Endothelial cell of umbilical vein (primary cell): Measurements from ENCODE around the gene PTGFRN. TPM values are rescaled to one million over a fixed set of nuclear protein-coding genes. Genes with fewer than 3 reads are reported as not detected.

Source experiments
- BruUV-seq: library from RNA; stranded (reverse); fragments of 400-500 nt; replicated peaks from 2 replicates; lab custom pipeline; 2021; lab: Mats Ljungman, UMichigan
- CTCF ChIA-PET: fragments of 300-600, 350-600 bp; sonication (Branson Sonifier 250); formaldehyde crosslinking; loops from one replicate; lab custom pipeline; 2021; ENCODE audit warnings: antibody characterized with exemption, inconsistent platforms; lab: Charles Lee
- POLR2A ChIA-PET: fragments of 300-600, 350-600 bp; sonication (Branson Sonifier 250); formaldehyde crosslinking; loops from one replicate; lab custom pipeline; 2021; ENCODE audit warnings: antibody characterized with exemption, inconsistent platforms; lab: Charles Lee
- DNase-seq: peaks from one replicate; pipeline ENCODE4 v3.0.0-alpha.2; 2011; ENCODE audit warnings: low read depth, low spot score
- FAIRE-seq: peaks from 2 replicates; lab custom pipeline; 2011; peaks lifted over from hg19 to GRCh38; lab: Jason Lieb, UNC
- H2AFZ ChIP-seq: 2 replicates; pipeline ENCODE4 v1.6.0; 2012; ENCODE audit warnings: low read depth, low read length, control low read depth, inconsistent platforms
- H3K27ac ChIP-seq: 2 replicates; pipeline ENCODE4 v1.5.1; 2011; ENCODE audit warnings: low read depth, mild to moderate bottlenecking, control low read depth, low read length, moderate library complexity; ENCODE audit not compliant: insufficient read depth
- H3K27me3 ChIP-seq, 2 experiments: 2 replicates each; pipeline versions ENCODE4 v1.6.0 to v1.6.1; 2011; ENCODE audit warnings: low read length in 2 of 2, mixed read lengths in 1 of 2; ENCODE audit not compliant: control insufficient read depth in 2 of 2, insufficient read depth in 2 of 2
- H3K36me3 ChIP-seq, 2 experiments: 2 replicates in 1 of 2; 3 replicates in 1 of 2; pipeline ENCODE4 v1.5.1; 2011; ENCODE audit warnings: low read length in 2 of 2, mild to moderate bottlenecking in 1 of 2, moderate library complexity in 1 of 2; ENCODE audit not compliant: control insufficient read depth in 2 of 2, insufficient read depth in 2 of 2; ENCODE audit errors: extremely low read depth in 1 of 2
- H3K4me1 ChIP-seq: 3 replicates; pipeline ENCODE4 v1.5.1; 2011; ENCODE audit warnings: mild to moderate bottlenecking, low read length; ENCODE audit not compliant: control insufficient read depth, insufficient read depth; ENCODE audit errors: extremely low read depth
- H3K4me2 ChIP-seq: 2 replicates; pipeline ENCODE4 v1.6.1; 2011; ENCODE audit warnings: low read length, control low read depth, mixed read lengths; ENCODE audit not compliant: insufficient read depth
- H3K4me3 ChIP-seq, 3 experiments: fragments of 200-600 bp in 1 of 3; sonication (generic), shearing (Covaris generic) in 1 of 3; replicated peaks in 1 of 3; 2 replicates each; pipeline ENCODE4 v1.5.1; 2011 to 2016; ENCODE audit warnings: control low read depth in 3 of 3, low read length in 3 of 3, mild to moderate bottlenecking in 2 of 3, inconsistent platforms in 1 of 3, low read depth in 1 of 3, moderate library complexity in 1 of 3; ENCODE audit not compliant: insufficient read depth in 1 of 3
- H3K79me2 ChIP-seq: 2 replicates; pipeline ENCODE4 v1.6.0; 2012; ENCODE audit warnings: low read length, inconsistent platforms; ENCODE audit not compliant: control insufficient read depth, insufficient read depth
- H3K9ac ChIP-seq: replicated peaks from 2 replicates; pipeline ENCODE3; 2011; ENCODE audit warnings: low read length, control low read depth; ENCODE audit not compliant: insufficient read depth; ENCODE audit errors: extremely low read depth
- H3K9me1 ChIP-seq: replicated peaks from 3 replicates; pipeline ENCODE4 v1.6.0; 2011; ENCODE audit warnings: mild to moderate bottlenecking, low read length; ENCODE audit not compliant: control insufficient read depth, insufficient read depth; ENCODE audit errors: extremely low read depth
- H3K9me3 ChIP-seq: replicated peaks from 2 replicates; pipeline ENCODE4 v1.5.1; 2012; ENCODE audit warnings: low read length, inconsistent platforms; ENCODE audit not compliant: control insufficient read depth, insufficient read depth
- H4K20me1 ChIP-seq: replicated peaks from 2 replicates; pipeline ENCODE3; 2011; ENCODE audit warnings: mild to moderate bottlenecking, low read length; ENCODE audit not compliant: control insufficient read depth, insufficient read depth; ENCODE audit errors: extremely low read depth
- EZH2 ChIP-seq: IDR thresholded peaks from 2 replicates; pipeline ENCODE4 v1.6.1; 2012; ENCODE audit warnings: borderline replicate concordance, low read depth, mild to moderate bottlenecking, moderate library complexity, low read length, inconsistent platforms; ENCODE audit not compliant: severe bottlenecking
- FOS ChIP-seq: IDR thresholded peaks from 2 replicates; pipeline ENCODE4 v1.6.1; 2011; ENCODE audit warnings: mild to moderate bottlenecking, low read length, moderate library complexity, borderline replicate concordance; ENCODE audit not compliant: insufficient read depth
- POLR2A ChIP-seq: IDR thresholded peaks from 2 replicates; pipeline ENCODE4 v1.6.1; 2012; ENCODE audit warnings: low read depth, mild to moderate bottlenecking, control low read depth, low read length
- POLR2AphosphoS5 ChIP-seq: IDR thresholded peaks from 2 replicates; pipeline ENCODE4 v1.6.1; 2012; ENCODE audit warnings: low read depth, mild to moderate bottlenecking, control low read depth, low read length, moderate library complexity; ENCODE audit not compliant: insufficient read depth
- dilution Hi-C: fragments of 300-500 bp; cut with MboI; formaldehyde crosslinking; loops from one replicate; pipeline ENCODE4 v1.15.0; 2019; ENCODE audit warnings: low sequenced_read_pairs; ENCODE audit not compliant: extremely low pct_ligation_motif_present
- intact Hi-C: fragments of 100-400 bp; cut with micrococcal nuclease; formaldehyde crosslinking; loops from one replicate; pipeline ENCODE4 v1.10.0; 2022
- polyA plus RNA-seq, 4 experiments: library from polyadenylated mRNA; depleted of rRNA in 3 of 4; stranded (reverse) in 3 of 4; unstranded in 1 of 4; fragments of >200 nt; gene quantifications; 2 replicates each; pipeline versions ENCODE4 v1.2.1 to v1.2.3, GENCODE V29; 2011 to 2012; ENCODE audit warnings: missing spikeins in 1 of 4
- total RNA-seq: library from RNA; stranded (reverse); gene quantifications from 2 replicates; pipeline ENCODE4 v1.2.3, GENCODE V29; 2021
- TF ChIP-seq, protein P1 (sequence below), 2 donors: IDR thresholded peaks; 1 replicate in 1 of 2; 2 replicates in 1 of 2; pipeline ENCODE4 v1.5.1; 2011; ENCODE audit warnings: low read length in 2 of 2, mild to moderate bottlenecking in 2 of 2, moderate library complexity in 2 of 2, control low read depth in 1 of 2, inconsistent platforms in 1 of 2, low read depth in 1 of 2; ENCODE audit not compliant: insufficient read depth in 1 of 2; ENCODE audit errors: extremely low read depth in 1 of 2
- TF ChIP-seq, protein P2 (sequence below): IDR thresholded peaks from 2 replicates; pipeline ENCODE4 v1.6.1; 2011; ENCODE audit not compliant: insufficient read depth, insufficient read length

Gene PTGFRN
- total and polyA plus RNA-seq, 2 donors (not counting 3 experiments of a cell fraction or from before 2014, with no cell fraction given), result 39.6 to 60.7 TPM

DNA sequence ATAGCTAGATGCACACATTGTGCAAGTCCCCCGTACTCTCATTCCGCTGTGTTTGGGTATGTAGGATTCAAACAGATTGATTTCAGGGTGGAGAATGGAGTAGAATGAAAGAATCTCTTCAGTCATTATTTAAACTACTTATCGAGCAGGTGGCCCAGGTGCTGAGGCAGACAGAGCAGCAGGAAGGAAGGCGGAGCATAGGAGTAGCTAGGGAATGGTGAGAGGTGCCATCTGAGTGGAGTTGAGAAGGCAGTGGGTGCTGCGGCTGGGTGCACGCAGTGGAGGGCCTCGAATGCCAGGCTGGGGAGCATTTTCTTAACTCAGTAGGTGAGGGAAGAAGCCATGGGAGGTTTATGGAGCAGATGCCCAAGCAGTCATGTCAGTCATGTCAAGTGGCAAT is 46.7 kb downstream of the PTGFRN start:
- Histone ChIP-seq H3K4me2 (no peak overlapping the region), H3K9ac (no peak overlapping the region), H3K4me3 (no peak overlapping the region), H2AFZ (no peak overlapping the region), H3K9me3 (no peaks in the 10 kb centered on the region), H3K79me2 (no peaks in the 10 kb centered on the region), H3K27ac (no peak overlapping the region), H4K20me1 (no peaks in the 10 kb centered on the region), H3K4me1 (peaks cover 4% of the 10 kb centered on the region), H3K9me1 (no peaks in the 10 kb centered on the region), H3K27me3 (no peaks in the 10 kb centered on the region), H3K36me3 (peaks cover 0 to 2% of the 10 kb centered on the region in 2 experiments)
- ChIA-PET POLR2A (no interaction called here), CTCF (interaction anchor here (1.1 kb wide), 1 partner anchor 219 kb away, joined by 3 read pairs; no protein-coding TSS in a partner anchor)
- BruUV-seq, result no TSS peak
- TF ChIP-seq FOS, result no peak
- no peak for TF ChIP-seq EZH2
- TF ChIP-seq POLR2AphosphoS5, result no peak
- TF ChIP-seq, protein P1, sequence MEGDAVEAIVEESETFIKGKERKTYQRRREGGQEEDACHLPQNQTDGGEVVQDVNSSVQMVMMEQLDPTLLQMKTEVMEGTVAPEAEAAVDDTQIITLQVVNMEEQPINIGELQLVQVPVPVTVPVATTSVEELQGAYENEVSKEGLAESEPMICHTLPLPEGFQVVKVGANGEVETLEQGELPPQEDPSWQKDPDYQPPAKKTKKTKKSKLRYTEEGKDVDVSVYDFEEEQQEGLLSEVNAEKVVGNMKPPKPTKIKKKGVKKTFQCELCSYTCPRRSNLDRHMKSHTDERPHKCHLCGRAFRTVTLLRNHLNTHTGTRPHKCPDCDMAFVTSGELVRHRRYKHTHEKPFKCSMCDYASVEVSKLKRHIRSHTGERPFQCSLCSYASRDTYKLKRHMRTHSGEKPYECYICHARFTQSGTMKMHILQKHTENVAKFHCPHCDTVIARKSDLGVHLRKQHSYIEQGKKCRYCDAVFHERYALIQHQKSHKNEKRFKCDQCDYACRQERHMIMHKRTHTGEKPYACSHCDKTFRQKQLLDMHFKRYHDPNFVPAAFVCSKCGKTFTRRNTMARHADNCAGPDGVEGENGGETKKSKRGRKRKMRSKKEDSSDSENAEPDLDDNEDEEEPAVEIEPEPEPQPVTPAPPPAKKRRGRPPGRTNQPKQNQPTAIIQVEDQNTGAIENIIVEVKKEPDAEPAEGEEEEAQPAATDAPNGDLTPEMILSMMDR (IDR thresholded peaks at IDR 0.05; ENCODE audit: extremely low read depth in 1 of 2, insufficient read depth in 1 of 2, low read depth in 1 of 2, low read length in 2 of 2), result no peak
- TF ChIP-seq, protein P2, sequence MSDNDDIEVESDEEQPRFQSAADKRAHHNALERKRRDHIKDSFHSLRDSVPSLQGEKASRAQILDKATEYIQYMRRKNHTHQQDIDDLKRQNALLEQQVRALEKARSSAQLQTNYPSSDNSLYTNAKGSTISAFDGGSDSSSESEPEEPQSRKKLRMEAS, result no peak
- no peak for TF ChIP-seq POLR2A
- FAIRE-seq (no peak), DNase-seq (no peak)
- dilution Hi-C loops, result no loop called here
- intact Hi-C loops, result no loop called here
